NCI-H2196 treated with DMSO at 0.1 percent for 48 hours (cell line): ENCODE measurements around the gene ZCCHC24.
A peak's percentile ranks its signal among the peaks of the same experiment; 100 is the strongest.

Source experiments
- DNase-seq: peaks from one replicate; lab custom pipeline; 2025; ENCODE audit not compliant: unreplicated experiment; lab: John Stamatoyannopoulos, UW

The ZCCHC24 gene

DNA sequence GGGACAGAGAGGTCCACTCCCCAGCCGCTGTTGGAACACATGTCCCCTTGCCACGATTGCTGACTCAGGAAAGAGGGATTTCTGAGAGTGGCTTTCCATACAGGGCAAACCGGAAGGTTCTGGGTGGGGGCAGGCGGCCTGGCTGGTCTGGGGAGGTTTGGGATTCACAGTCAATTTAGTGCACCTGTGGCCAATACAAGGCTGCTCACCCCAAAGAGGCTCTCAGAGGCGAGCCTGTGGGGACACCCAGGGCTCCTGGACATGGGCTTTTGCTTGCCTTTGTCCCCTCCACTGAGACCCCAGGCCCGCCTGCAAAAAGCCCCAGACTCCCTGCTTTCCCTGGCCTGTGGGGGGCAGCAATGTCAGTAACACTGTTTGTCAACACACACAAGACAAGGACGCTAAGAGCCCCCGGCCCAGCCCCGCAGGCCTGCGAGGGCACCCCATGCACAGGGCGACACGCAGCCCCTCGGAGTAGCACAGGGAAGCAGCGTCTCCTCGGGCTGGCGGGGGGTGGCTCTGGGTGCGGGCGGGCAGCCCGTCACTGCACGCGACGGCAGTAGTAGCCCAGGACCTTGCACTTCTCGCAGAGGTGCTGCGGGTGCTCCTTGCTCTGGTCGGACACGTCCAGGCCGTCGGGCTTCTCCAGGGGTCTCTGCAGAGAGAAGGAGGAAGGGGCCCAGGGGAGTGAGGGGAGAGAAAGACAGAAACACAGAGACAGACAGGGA is 59.5 kb downstream of the ZCCHC24 start:
- no peak for DNase-seq

DNA sequence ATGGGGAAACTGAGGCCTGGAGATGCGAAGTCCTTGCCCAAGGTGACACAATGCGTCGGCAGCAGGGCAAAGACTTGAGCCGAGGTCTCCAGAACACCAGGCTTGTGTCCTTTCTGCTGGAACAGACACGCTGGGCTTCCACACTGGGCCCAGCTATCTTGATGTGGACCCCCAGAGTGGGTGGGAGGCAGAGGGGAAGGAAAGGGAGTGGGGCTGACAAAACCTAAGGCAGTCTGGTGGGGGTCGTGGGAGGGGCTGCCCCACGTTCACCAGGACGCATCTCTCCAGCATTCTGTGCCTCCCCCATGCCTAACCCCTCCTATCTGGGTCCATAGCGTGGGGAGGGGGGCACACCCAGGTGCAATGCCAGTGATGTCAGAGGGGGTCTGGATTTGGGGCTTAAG is 60.0 kb downstream of the ZCCHC24 start:
- DNase-seq = no peak

DNA sequence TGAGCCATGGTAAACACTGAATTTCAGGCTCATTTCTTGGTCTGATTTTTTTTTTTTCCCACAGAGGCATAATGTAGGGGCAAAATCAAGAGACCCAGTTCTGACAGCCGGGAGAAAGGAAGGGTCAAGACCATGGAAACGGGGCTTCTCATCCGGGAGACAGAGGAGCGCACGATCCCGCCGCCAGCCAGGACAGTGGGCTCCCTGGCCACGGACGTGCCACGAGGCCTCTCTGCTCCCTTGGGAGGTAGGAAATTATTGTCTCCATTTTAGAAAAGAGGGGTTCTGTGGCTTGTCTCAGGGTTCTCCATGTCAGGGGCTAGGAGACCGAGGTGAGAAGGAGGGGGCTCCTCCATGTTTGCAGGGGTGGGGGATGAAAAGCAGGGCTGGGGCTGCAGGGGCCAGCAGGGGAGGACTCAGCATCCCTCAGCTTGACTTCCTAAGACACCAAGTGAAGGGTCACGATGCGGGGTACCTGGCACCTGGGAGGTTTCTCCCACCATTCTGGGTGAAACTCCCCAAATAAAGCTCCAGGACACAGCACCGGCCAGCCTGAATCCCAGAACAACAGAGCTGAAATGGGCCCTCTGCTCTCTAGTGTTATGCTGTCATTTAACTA is 60.5 kb downstream of the ZCCHC24 start:
- no peak for DNase-seq

DNA sequence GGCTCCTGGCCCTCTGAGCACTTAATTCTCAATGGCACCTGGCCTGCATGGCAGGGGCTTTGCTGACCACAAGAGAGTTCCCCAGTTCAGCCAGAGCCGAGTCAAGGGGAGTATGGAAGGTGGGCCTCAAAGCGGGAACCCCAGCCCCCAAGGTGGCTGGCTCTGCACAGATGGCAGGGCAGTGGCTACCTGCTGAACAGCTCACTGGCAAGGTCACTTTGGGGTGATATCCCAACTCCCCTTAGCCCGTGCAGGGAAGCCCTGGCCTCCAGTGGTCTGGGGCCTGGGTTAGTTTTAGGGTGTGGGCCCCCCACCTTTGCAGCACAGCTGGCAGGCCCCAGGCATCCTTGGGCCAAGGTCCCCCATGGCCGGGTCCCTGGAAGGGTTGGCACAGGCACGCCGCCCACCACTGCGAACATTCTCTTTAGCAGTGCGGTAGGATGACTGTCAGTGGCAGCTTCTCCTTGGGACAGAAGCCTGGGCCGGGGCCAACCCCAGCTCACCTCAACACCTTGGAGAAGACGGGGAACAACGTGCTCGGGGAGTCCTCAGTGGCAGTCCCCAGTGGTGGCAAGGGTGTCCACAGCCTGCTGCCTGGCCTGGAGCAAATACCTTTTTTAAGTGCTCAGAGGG is 61.3 kb downstream of the ZCCHC24 start:
- DNase-seq = no peak

DNA sequence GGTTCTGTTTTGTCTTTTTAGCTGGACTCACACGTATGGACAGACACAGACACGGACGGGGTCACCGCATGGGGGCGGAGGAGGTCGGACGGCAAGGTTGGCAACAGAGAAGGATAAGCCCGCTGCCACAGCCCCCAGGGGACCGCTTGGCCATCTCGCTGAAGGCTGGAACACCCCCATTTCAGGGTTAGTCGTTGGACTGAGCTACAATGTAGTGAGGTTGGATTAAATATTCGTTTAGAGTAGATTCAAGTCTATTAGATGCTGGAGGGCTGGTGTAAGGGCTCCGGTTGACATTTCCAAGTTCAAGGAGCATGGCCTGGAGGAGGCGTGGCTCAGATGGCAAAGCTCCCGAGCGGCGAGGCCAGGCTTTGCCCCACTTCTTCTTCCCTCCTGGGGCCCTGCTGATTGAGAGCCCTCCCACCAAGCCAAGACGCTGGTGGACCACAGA is 62.9 kb downstream of the ZCCHC24 start:
- no peak for DNase-seq

DNA sequence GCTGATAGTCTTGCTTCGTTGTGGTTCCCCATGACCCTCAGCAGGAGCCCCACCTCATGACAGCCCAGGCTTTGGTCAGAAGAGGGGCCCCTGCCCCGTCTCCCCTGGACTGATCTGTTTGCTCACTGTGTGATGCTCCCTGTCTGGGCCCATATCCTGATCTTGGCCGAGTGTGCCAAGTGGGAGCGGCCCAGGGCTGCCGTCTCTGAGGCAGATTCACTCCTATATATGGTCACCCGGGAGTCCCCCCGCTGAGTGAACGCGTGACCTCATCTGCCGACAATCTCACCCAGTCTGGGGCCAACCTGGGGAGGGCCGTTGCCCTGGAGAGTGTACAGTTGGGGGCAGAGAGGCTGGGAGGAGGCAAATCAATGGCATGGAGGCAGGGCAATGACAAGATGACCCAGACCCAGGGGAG is 63.6 kb downstream of the ZCCHC24 start:
- DNase-seq = no peak

DNA sequence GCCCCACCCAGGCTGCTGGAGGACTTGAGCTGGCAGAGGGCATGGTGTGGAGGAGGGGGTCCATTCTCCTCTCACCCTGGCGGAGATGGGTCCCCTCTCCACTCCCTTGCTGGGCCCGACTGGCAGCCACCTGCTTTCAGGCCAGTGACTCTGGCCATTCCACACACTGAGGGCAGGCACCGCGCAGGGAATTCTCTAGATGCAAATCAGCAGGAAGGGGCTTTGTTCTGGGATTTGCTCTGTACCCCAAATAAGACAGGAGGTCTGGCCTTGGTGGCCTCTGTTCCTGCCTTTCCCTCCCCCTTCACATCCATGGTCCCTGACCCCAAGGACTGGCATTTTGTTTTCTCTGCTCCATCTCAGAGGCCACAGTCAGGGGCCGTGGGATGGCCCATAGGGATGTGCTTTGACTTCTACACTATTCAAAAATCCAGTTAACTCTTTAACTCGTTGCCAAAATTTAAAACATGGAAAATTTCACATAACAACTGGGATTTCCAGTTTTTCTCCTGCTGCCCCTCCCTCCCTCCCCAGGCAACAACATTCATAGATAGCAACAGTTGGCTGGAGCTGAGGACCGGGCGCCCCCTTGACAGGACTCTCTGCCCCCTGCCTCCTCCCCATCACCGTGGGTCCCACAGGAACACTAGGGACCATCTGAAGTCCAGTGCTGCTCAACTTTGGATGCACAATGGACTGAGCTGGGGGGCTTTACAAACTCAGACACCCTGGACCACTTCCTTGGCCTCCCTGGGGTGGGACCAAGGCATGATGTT is 64.3 kb downstream of the ZCCHC24 start:
- no peak for DNase-seq

DNA sequence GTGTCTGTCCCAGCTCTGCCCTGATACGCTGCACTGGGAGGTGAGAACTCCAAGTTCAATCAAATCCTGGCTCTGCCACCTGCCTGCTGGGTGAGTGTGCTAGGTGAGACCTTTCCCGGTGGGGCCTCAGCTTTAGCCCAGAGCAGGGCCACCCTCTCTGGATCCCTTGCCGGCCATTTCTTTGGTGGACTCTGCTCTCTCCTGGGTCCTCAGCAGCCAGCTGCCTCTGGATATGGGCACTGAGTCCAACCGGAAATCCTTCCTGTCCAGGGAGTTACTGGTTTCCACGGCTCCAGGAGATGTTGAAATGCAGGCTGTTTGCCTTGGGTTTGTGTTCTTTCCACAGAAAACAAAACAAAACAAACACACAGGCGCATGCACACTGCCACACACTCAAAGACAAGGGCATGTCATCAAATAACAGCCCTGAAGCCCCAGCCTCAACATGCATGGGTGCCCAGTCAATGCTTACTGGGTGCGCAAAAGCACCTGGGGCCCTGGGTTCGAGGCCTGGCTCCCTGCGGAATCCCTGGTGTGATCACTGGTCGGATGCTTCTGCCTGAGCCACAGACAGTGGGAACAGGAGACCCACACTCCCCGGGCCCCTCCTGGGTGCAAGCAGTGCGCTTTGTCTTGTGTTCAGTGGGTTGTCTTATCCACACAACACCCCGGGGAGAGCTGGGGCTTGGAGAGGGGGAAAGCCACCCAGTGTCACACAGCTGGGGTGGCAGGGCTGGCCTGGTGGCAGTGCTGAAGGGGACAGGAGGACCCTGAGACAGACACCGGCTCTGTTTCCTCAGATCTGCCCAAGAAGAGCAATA is 65.1 kb downstream of the ZCCHC24 start:
- peak; percentile 24 for DNase-seq

DNA sequence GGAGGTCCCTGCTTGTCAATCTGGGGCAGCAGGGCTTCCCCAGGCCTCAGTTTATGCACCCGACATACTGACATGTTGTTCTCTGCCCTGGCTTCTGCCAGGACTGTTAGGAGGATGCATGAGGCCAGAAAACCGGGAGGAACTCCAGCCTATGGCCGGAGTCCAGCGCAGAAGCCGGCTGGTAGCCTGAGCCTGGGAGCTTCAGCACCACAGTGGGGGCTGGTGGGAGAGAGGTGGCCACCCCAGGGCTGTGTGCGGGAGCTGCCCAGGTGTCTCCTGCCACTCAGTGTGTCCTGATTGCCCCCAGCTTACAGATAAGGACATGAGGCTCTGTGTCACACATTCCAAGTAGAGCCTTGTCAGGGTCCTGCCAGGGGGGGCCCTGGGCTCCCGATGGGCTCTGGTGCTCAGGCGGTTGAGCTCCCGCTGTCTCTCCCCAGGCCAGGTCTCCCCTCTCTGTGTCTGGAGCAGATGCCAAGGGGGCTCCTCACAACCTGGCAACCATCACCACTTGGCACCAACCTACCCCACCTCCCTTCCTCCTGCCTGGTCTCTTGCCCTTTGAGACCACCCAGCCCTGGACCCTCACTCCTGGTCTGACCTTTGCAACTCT is 65.8 kb downstream of the ZCCHC24 start:
- DNase-seq = no peak

DNA sequence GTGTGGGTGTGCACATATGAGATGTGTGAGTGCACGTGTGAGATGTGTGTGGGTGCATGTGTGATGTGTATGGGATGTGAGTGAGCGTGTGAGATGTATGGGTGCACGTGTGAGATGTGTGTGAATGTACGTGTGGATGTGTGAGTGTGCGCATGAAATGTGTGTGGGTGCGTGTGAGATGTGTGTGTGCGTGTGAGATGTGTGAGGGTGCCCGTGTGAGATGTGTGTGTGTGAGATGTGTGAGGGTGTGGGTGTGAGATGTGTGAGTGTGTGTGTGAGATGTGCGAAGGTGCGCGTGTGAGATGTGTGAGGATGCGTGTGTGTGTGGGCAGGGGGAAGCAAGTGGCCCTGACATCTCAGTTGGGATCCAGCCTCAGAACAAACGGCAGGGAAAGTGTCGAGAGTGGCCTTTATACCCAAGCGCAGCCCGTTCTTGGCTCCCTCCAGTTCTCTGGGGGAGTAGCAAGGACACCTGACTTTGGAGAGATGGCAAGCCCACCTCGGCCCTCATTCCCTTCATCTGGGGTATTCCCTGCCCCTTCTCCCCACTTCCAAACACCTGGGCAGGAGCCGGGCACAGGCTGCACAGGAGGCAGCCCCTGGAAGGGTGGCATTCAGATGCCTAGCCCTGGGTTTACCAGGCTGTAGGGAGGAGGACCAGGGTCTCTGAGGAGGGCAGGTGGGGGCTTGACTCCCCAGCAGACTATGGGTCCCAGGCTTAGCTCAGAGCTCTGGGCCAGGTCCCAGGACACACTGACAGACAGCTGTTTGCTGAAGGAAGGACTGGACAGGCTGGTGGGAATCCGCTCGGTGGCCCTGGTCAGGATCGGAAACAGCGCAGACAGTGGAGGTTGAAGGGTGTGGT is 66.5 kb downstream of the ZCCHC24 start:
- no peak for DNase-seq

DNA sequence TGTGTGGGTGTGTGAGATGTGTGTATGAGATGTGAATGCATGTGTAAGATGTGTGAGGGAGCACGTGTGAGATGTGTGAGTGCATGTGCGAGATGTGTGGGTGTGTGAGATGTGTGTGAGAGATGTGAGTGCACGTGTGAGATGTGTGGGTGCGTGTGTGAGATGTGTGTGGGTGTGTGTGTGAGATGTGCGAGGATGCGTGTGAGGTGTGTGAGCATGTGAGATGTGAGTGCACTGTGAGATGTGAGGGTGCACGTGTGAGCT is 67.1 kb downstream of the ZCCHC24 start:
- DNase-seq = no peak

DNA sequence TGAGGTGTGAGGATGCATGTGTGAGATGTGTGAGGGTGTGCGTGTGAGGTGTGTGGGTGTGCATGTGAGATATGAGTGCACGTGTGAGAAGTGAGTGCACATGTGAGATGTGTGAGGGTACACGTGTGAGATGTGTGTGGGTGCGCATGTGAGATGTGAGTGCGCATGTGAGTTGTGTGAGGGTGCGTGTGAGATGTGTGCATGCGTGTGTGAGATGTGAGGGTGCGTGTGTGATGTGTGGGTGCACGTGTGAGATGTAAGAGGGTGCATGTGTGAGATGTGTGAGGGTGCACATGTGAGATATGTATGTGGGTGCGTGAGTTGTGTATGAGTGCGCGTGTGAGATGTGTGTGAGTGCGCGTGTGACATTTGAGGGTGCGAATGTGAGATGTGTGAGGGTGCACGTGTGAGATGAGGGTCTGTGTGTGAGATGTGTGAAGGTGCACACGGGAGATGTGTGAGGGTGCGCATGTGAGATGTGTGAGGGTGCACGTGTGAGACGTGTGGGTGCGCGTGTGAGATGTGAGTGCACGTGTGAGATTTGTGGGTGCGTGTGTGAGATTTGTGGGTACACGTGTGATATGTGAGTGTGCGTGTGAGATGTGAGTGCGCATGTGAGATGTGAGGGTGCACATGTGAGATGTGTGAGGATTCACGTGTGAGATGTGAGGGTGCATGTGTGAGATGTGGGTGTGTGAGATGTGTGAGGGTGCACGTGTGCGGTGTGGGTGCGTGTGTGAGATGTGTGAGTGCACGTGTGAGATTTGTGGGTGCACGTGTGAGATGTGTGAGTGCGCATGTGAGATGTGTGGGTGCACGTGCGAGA is 67.7 kb downstream of the ZCCHC24 start:
- DNase-seq = no peak

DNA sequence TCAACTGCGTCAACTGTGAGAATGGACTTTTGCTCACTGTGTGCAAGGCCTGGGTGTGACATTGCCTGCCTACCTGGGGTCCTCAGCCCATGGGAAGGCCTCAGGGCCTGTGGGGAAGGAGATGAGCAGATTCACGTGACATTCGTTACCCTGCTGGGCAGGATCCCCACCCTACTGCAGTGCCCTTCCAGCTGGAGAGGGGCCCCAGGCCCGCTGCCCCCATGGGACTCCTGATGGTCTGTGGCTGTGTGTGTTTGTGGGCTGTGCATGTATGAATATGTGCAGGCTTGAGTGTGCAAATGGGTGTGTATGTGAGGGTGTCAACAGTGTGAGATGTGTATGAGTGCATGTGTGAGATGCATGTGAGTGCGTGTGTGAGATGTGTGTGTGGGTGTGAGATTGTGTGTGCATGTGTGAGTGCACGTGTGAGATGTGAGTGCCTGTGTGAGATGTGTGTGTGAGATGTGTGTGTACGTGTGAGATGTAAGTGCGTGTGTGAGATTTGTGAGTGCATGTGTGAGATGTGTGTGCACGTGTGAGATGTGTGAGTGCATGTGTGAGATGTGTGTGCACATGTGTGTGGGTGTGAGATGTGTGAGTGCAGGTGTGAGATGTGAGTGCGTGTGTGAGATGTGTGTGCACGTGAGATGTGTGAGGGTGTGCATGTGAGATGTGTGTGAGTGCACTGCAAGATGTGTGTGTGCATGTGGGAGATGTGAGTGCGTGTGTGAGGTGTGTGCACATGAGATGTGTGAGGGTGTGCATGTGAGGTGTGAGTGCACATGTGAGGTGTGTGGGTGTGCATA is 68.5 kb downstream of the ZCCHC24 start:
- no peak for DNase-seq

DNA sequence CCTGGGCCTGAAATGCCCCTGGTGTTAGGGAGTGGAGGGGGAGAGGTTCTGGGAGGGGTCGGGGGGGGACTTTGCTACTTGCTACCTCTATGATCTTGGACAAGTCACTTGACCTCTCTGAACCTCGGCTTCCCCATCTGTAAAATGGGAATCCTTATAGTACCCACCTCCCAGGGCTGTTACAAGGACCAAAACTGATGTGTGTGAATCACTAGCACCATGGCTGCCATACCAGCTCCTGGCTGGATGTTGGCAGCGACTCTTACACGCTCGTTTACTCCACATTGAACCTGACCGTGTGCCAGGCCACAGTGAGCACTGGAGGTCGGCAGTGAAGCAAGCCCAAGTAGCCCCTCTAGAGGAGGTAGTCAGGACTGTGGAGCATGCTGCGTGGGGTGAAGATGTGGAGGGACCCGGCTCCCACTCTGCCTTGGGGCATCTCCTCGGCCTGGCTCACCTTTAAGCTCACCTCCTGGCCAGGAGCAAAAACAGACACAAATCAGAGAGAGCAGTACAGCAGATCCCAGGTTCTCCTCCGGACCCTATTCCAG is 69.3 kb downstream of the ZCCHC24 start:
- DNase-seq = no peak

DNA sequence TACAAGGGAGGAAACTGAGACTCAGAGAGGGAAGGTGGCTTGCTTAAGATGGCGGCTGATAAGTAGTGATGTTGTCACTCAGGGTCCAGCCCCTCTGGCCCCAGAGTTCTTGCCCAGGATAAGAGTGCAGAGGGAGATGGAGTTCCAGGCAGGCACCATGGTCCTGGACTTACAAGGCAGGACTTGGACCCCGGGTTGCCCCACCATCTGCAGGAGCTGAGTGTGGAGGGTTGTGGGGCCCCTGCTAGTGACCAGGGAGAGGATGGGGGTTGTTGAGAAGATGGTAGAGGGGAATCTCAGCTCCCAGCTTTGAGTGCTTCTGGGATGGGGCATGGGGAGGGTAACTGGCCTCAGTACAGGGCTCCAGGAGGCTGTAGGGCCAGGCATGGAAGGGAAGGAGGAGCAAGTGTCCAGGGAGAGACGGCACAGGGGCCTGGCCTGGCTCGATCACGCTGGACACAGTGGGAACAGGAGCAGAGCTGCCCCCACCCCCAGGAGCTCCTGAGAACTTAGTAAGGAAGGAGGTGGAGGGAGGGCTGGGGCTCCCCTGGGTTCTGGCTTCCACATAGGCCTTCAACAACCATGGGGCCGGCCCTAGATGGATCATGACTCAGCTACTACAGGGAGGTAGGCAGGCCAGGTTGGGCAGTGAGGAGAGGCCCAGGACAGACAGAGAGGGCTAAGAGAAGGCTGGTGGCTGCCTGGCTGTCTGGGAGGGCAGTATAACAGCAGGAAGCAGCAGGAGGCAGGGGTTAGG is 69.9 kb downstream of the ZCCHC24 start:
- DNase-seq = no peak

DNA sequence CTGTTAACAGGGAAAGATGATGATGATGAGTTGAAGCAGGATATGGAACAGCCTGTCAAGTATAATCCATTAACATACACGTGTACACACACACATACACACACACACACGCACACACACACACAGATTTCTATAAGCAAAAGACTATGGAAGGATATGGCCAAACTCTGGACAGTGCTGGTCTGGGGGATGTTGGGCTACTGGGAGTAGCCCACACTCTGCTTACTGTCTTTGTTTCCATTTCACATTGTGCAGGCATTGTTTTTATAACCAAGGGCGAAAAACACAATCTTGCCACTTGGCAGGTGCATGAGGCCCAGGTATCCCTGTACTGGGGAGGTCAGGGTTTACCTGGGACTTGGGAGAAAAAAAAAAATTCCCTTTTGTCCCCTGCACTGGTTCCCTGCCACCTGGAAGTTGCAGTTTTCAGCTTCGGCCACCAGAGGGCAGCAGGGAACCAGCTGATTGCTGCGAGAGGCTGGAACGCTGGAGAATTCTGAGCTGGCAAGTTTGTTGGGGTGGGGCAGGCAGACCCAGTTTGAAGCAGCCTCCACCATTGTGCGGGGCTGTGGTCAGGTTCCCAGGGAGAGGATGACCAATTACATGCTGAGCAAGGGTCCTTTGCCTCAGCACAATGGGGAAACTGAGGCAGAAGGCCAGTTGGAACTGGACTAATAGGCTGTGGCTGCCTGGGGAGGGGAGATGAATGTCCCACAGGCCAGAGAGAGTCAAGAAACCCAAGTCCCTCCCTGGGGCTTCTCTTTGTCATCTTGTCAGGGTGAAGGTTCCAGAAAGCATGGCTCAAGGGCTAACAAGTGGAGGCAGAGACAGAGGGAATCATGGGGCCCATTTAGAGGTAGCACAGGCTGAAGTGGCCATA is 70.9 kb downstream of the ZCCHC24 start:
- no peak for DNase-seq
